ENCODE results near the gene LRRC70. TPM values are rescaled to one million over a fixed set of nuclear protein-coding genes. Genes with fewer than 3 reads are reported as not detected.
"Not testable (repeated sequence)": the region's sequence is repeated elsewhere in the genome, so short reads cannot be mapped to it uniquely, and the experiment has no call there.

Gene LRRC70
- total and polyA plus RNA-seq, 10 donors = 3.9 to 15.4 (median 10.1) TPM

DNA sequence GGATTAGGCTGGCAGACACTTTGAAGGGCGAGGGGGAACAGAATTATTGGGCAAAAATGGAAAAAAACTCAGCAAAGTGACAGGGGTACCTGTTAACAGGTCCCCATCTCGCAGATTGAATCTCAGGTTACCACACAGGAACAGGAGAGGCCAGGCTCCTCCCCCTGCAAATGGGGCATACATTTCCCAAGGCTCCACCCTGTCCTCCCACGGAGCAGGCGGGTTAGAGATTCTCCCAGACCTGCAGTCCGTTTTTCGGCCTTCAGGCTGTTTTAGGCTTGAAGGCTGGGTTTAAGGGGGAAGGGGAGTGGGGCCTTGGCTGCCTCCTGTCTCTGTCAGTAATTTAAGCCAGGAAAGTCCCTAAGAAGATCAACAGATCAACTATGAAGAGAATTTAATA, 42.7 kb downstream of the LRRC70 start:
- DNase-seq = no peak
- intact Hi-C loops (cut with DNase I; ENCODE audit: low total_unique reads) = no loop called here
- Histone ChIP-seq H3K27me3 (replicated peaks in 1 of 7) (no peaks in the 10 kb centered on the region), H3K4me1 (no peaks in the 10 kb centered on the region), H3K9me3 (no peaks in the 10 kb centered on the region), H3K27ac (no peak overlapping the region), H3K4me3 (no peak overlapping the region), H3K36me3 (peaks cover 0 to 11% (median 0%) of the 10 kb centered on the region in 6 donors)
- TF ChIP-seq CTCF (IDR thresholded peaks at IDR 0.05 in 8 of 11, conservative IDR thresholded peaks at IDR 0.05 in 3 of 11) (no peak), POLR2AphosphoS5 (IDR thresholded peaks at IDR 0.05) (no peak), POLR2A (IDR thresholded peaks at IDR 0.05) (no peak)
- 80 to 90% (median 84%) methylated on average over 6 of the region's 6 CpGs for WGBS, 5 donors

GRCh38 chr5:62623271-62623670, 44.7 kb downstream of the LRRC70 start:
- H3K36me3 ChIP-seq = peaks cover 0 to 30% (median 14%) of the 10 kb centered on the region in 6 donors
- no peaks in the 10 kb centered on the region for H3K9me3 ChIP-seq
- no peak overlapping the region for H3K27ac ChIP-seq
- H3K27me3 ChIP-seq (replicated peaks in 1 of 7) = no peaks in the 10 kb centered on the region
- 92 to 100% (median 95%) methylated on average over 1 of the region's 1 CpG for WGBS, 5 donors
- TF ChIP-seq POLR2A (IDR thresholded peaks at IDR 0.05) (no peak), POLR2AphosphoS5 (IDR thresholded peaks at IDR 0.05) (no peak), CTCF (IDR thresholded peaks at IDR 0.05 in 8 of 11, conservative IDR thresholded peaks at IDR 0.05 in 3 of 11) (no peak)
- H3K4me1 ChIP-seq = no peaks in the 10 kb centered on the region
- no peak overlapping the region for H3K4me3 ChIP-seq
- intact Hi-C loops (cut with DNase I; ENCODE audit: low total_unique reads) = no loop called here
- DNase-seq = no peak

DNA sequence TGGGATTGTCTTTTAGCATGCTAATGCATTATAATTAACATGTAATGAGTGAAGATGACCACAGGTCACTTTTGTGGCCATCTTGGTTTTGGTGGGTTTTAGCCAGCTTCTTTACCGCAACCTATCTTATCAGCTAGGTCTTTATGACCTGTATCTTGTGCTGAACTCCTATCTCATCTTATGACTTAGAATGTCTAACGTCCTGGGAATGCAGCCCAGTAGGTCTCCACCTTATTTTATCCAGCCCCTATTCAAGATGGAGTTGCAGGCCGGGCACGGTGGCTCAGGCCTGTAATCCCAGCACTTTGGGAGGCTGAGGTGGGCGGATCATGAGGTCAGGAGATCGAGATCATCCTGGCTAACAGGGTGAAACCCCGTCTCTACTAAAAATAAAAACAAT, 45.8 kb downstream of the LRRC70 start:
- WGBS, 5 donors = 94 to 98% (median 97%) methylated on average over 7 of the region's 7 CpGs
- H3K4me1 ChIP-seq; DNase-seq; H3K27ac ChIP-seq; H3K9me3 ChIP-seq; H3K4me3 ChIP-seq; intact Hi-C loops (cut with DNase I; ENCODE audit: low total_unique reads); H3K27me3 ChIP-seq (replicated peaks in 1 of 7): not testable (repeated sequence)
- peaks cover 0 to 40% (median 18%) of the 10 kb centered on the region in 6 donors for H3K36me3 ChIP-seq

- Histone ChIP-seq H3K4me3 (no peak overlapping the region), H3K27me3 (replicated peaks in 1 of 7) (no peaks in the 10 kb centered on the region), H3K27ac (no peak overlapping the region), H3K36me3 (peaks cover 0 to 57% (median 20%) of the 10 kb centered on the region in 6 donors), H3K9me3 (no peaks in the 10 kb centered on the region), H3K4me1 (no peaks in the 10 kb centered on the region)
- WGBS, 5 donors = 81 to 100% (median 93%) methylated on average over 2 of the region's 2 CpGs
- intact Hi-C loops (cut with DNase I; ENCODE audit: low total_unique reads) = no loop called here
- DNase-seq = no peak
- TF ChIP-seq POLR2A (IDR thresholded peaks at IDR 0.05) (no peak), CTCF (IDR thresholded peaks at IDR 0.05 in 8 of 11, conservative IDR thresholded peaks at IDR 0.05 in 3 of 11) (no peak), POLR2AphosphoS5 (IDR thresholded peaks at IDR 0.05) (no peak)
Measured at GRCh38 chr5:62626534-62626933, 47.9 kb downstream of the LRRC70 start.

DNA sequence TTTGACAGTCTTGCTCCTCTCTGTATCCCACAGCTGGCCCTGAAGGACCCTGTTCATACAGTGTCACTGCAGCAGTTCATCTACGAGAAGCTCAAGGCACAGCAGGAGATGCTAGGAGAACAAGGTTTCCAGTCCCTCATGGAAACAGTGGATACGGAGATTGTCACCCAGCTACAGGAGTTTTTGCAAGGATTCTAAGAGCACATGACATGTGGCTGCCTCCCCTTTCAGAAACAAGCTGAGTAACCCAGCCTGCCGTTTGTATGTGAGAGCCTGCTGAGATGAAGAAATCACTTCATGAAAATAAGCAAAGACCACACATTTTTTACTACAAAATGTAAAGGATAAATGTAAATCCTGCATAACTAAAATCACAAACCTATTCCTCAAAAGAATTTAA, 48.5 kb downstream of the LRRC70 start:
- WGBS, 5 donors = 76 to 91% (median 80%) methylated on average over 3 of the region's 3 CpGs
- intact Hi-C loops (cut with DNase I; ENCODE audit: low total_unique reads) = no loop called here
- peaks cover 0 to 58% (median 20%) of the 10 kb centered on the region in 6 donors for H3K36me3 ChIP-seq

More for the DNA sequence above, 48.5 kb downstream of the LRRC70 start:
- Histone ChIP-seq H3K27ac (no peak overlapping the region), H3K27me3 (replicated peaks in 1 of 7) (no peaks in the 10 kb centered on the region), H3K4me3 (no peak overlapping the region), H3K9me3 (no peaks in the 10 kb centered on the region), H3K4me1 (no peaks in the 10 kb centered on the region)
- no peak for TF ChIP-seq POLR2A (IDR thresholded peaks at IDR 0.05)
- no peak for TF ChIP-seq POLR2AphosphoS5 (IDR thresholded peaks at IDR 0.05)
- TF ChIP-seq CTCF (IDR thresholded peaks at IDR 0.05 in 8 of 11, conservative IDR thresholded peaks at IDR 0.05 in 3 of 11) = no peak
- no peak for DNase-seq
